ENCODE data around the gene CSRP2.

The CSRP2 gene

GRCh38 chr12:76852106-76852505 is 26.7 kb downstream of the CSRP2 start:
- no peak for DNase-seq
- Histone ChIP-seq H3K9me3 (no peaks in the 10 kb centered on the region), H3K36me3 (no peaks in the 10 kb centered on the region; the same call in none of the 2 replicates), H3K27me3 (no peaks in the 10 kb centered on the region), H3K4me3 (ENCODE audit: low read depth, low read length) (no peak overlapping the region), H3K4me1 (no peaks in the 10 kb centered on the region)
- no peak for TF ChIP-seq CTCF (IDR thresholded peaks at IDR 0.05; ENCODE audit: low read depth, low read length)

GRCh38 chr12:76848132-76848531 is 30.7 kb downstream of the CSRP2 start:
- no peak for TF ChIP-seq CTCF (IDR thresholded peaks at IDR 0.05; ENCODE audit: low read depth, low read length)
- no peaks in the 10 kb centered on the region for H3K27me3 ChIP-seq
- H3K36me3 ChIP-seq = no peaks in the 10 kb centered on the region; the same call in none of the 2 replicates
- no peaks in the 10 kb centered on the region for H3K4me1 ChIP-seq
- H3K9me3 ChIP-seq = no peaks in the 10 kb centered on the region
- H3K4me3 ChIP-seq (ENCODE audit: low read depth, low read length) = no peak overlapping the region
- DNase-seq = no peak

GRCh38 chr12:76847260-76847659 is 31.6 kb downstream of the CSRP2 start:
- H3K4me1 ChIP-seq = no peaks in the 10 kb centered on the region
- TF ChIP-seq CTCF (IDR thresholded peaks at IDR 0.05; ENCODE audit: low read depth, low read length) = no peak
- H3K4me3 ChIP-seq (ENCODE audit: low read depth, low read length) = no peak overlapping the region
- no peaks in the 10 kb centered on the region; the same call in none of the 2 replicates for H3K36me3 ChIP-seq
- no peaks in the 10 kb centered on the region for H3K9me3 ChIP-seq
- no peak for DNase-seq
- no peaks in the 10 kb centered on the region for H3K27me3 ChIP-seq

GRCh38 chr12:76836633-76837032 is 42.2 kb downstream of the CSRP2 start:
- Histone ChIP-seq H3K27me3 (no peaks in the 10 kb centered on the region), H3K9me3 (no peaks in the 10 kb centered on the region), H3K36me3 (0 out of 2 replicates have a peak, but pooled peaks cover 2% of the 10 kb centered on the region), H3K4me3 (ENCODE audit: low read depth, low read length) (no peak overlapping the region), H3K4me1 (no peaks in the 10 kb centered on the region)
- no peak for DNase-seq
- no peak for TF ChIP-seq CTCF (IDR thresholded peaks at IDR 0.05; ENCODE audit: low read depth, low read length)

GRCh38 chr12:76830436-76830835 is 48.4 kb downstream of the CSRP2 start:
- Histone ChIP-seq H3K27me3 (no peaks in the 10 kb centered on the region), H3K9me3 (no peaks in the 10 kb centered on the region), H3K4me3 (ENCODE audit: low read depth, low read length) (no peak overlapping the region), H3K36me3 (no peaks in the 10 kb centered on the region), H3K4me1 (no peaks in the 10 kb centered on the region)
- no peak for DNase-seq
- TF ChIP-seq CTCF (IDR thresholded peaks at IDR 0.05; ENCODE audit: low read depth, low read length) = no peak

GRCh38 chr12:76820888-76821482 is 57.8 kb downstream of the CSRP2 start:
- no peaks in the 10 kb centered on the region for H3K9me3 ChIP-seq
- peak; percentile 76 for TF ChIP-seq CTCF (IDR thresholded peaks at IDR 0.05; ENCODE audit: low read depth, low read length)
- peak; percentile 34 for DNase-seq

More at GRCh38 chr12:76820888-76821482, 57.8 kb downstream of the CSRP2 start:
- no peaks in the 10 kb centered on the region for H3K4me1 ChIP-seq
- H3K36me3 ChIP-seq = peaks cover 2% of the 10 kb centered on the region; the same call in 1 of the 2 replicates
- H3K4me3 ChIP-seq (ENCODE audit: low read depth, low read length) = no peak overlapping the region
- no peaks in the 10 kb centered on the region for H3K27me3 ChIP-seq
